ENCODE results near the gene DNHD1. TPM values are rescaled to one million over a fixed set of nuclear protein-coding genes. Genes with fewer than 3 reads are reported as not detected.

The DNHD1 gene
- total and polyA plus RNA-seq, 9 of the 15 experiments (the other 6 are each of a cell fraction or from before 2014, with no cell fraction given), result 0.82 to 9.7 (median 3.8) TPM

- no peak for TF ChIP-seq ESRRA (IDR thresholded peaks at IDR 0.05; ENCODE audit: borderline replicate concordance, low read depth)
- no peak for TF ChIP-seq ZNF174 (CRISPR knock-in tag; IDR thresholded peaks at IDR 0.05)
- TF ChIP-seq ZSCAN29 (IDR thresholded peaks at IDR 0.05), result no peak
- no peak for TF ChIP-seq ZNF740 (CRISPR knock-in tag; IDR thresholded peaks at IDR 0.05)
- no peak for TF ChIP-seq ZNF740 (tag; IDR thresholded peaks at IDR 0.05)
- no peak for TF ChIP-seq ZNF639 (CRISPR knock-in tag; conservative IDR thresholded peaks at IDR 0.05 in 1 of 2, IDR thresholded peaks at IDR 0.05 in 1 of 2)
- TF ChIP-seq GTF2E2 (tag; IDR thresholded peaks at IDR 0.05), result no peak
- peak; percentile 38 for TF ChIP-seq MYC (IDR thresholded peaks at IDR 0.05; ENCODE audit: low read depth, low read length)
- no peak for TF ChIP-seq MYC (CRISPR knock-in tag; IDR thresholded peaks at IDR 0.05; ENCODE audit: borderline replicate concordance, low read depth)
- no peak for TF ChIP-seq MCM7 (IDR thresholded peaks at IDR 0.05)
- TF ChIP-seq ZNF764 (CRISPR knock-in tag; IDR thresholded peaks at IDR 0.05; ENCODE audit: low read depth), result no peak
- no peak for TF ChIP-seq ILF3 (IDR thresholded peaks at IDR 0.05; ENCODE audit: borderline replicate concordance)
- TF ChIP-seq ZNF57 (CRISPR knock-in tag; IDR thresholded peaks at IDR 0.05), result no peak
- TF ChIP-seq TFAM (CRISPR knock-in tag; conservative IDR thresholded peaks at IDR 0.05), result no peak
- TF ChIP-seq BRD4 (IDR thresholded peaks at IDR 0.05), result no peak
- TF ChIP-seq ZBTB5 (IDR thresholded peaks at IDR 0.05), result no peak
- TF ChIP-seq ZBTB43 (CRISPR knock-in tag; IDR thresholded peaks at IDR 0.05), result no peak
- TF ChIP-seq, protein P1, sequence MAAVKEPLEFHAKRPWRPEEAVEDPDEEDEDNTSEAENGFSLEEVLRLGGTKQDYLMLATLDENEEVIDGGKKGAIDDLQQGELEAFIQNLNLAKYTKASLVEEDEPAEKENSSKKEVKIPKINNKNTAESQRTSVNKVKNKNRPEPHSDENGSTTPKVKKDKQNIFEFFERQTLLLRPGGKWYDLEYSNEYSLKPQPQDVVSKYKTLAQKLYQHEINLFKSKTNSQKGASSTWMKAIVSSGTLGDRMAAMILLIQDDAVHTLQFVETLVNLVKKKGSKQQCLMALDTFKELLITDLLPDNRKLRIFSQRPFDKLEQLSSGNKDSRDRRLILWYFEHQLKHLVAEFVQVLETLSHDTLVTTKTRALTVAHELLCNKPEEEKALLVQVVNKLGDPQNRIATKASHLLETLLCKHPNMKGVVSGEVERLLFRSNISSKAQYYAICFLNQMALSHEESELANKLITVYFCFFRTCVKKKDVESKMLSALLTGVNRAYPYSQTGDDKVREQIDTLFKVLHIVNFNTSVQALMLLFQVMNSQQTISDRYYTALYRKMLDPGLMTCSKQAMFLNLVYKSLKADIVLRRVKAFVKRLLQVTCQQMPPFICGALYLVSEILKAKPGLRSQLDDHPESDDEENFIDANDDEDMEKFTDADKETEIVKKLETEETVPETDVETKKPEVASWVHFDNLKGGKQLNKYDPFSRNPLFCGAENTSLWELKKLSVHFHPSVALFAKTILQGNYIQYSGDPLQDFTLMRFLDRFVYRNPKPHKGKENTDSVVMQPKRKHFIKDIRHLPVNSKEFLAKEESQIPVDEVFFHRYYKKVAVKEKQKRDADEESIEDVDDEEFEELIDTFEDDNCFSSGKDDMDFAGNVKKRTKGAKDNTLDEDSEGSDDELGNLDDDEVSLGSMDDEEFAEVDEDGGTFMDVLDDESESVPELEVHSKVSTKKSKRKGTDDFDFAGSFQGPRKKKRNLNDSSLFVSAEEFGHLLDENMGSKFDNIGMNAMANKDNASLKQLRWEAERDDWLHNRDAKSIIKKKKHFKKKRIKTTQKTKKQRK (IDR thresholded peaks at IDR 0.05; ENCODE audit: borderline replicate concordance, low read depth, low read length), result no peak
Observed at GRCh38 chr11:6619004-6619745, 122.1 kb downstream of the DNHD1 start, which contains the start of gene TPP1 (continued).
